ENCODE data around the gene POLR2L.

Gene POLR2L

GRCh38 chr11:832529-833113 lies 9.7 kb downstream of the POLR2L start, which contains the start of gene CD151:
TSS of gene CD151 (plus strand) at chr11:832952. CDS start at chr11:836070, 3,118 bp downstream.
- H2AFZ ChIP-seq (ENCODE audit: low read depth, low read length, severe bottlenecking) = no peak within 1 kb of the TSS
- H3K4me3 ChIP-seq (ENCODE audit: insufficient read depth, low read length, poor library complexity, severe bottlenecking) = no peak within 1 kb of the TSS
- TF ChIP-seq CTCF (IDR thresholded peaks at IDR 0.05; ENCODE audit: insufficient read depth, low read length, poor library complexity, severe bottlenecking) (no peak), EZH2phosphoT487 (conservative IDR thresholded peaks at IDR 0.05; ENCODE audit: low read length) (no peak)
- H3K27ac ChIP-seq (ENCODE audit: low read depth, low read length) = no peak within 1 kb of the TSS
- no peaks in the 10 kb centered on the region for H3K79me2 ChIP-seq (ENCODE audit: insufficient read depth, low read length)
- H3K27me3 ChIP-seq (ENCODE audit: low read length) = no peaks in the 10 kb centered on the region
- no peaks in the 10 kb centered on the region for H3K36me3 ChIP-seq (ENCODE audit: low read length)
- H3K4me2 ChIP-seq (ENCODE audit: low read depth, low read length, poor library complexity, severe bottlenecking) = peak within 1 kb of the TSS; percentile 35
- H3K9ac ChIP-seq (ENCODE audit: low read length) = no peak within 1 kb of the TSS
- H4K20me1 ChIP-seq (ENCODE audit: low read depth, low read length) = no peaks in the 10 kb centered on the region
- H3K9me3 ChIP-seq (ENCODE audit: insufficient read depth, low read length) = no peaks in the 10 kb centered on the region
- no peaks in the 10 kb centered on the region for H3K9me2 ChIP-seq (replicated peaks; ENCODE audit: insufficient read depth, low read length)
- H3F3A ChIP-seq (ENCODE audit: insufficient read depth) = no peaks in the 10 kb centered on the region

- no peaks in the 10 kb centered on the region for H3K79me2 ChIP-seq (ENCODE audit: insufficient read depth, low read length)
- no peak overlapping the region for H3K27ac ChIP-seq (ENCODE audit: low read depth, low read length)
- no peak overlapping the region for H3K4me3 ChIP-seq (ENCODE audit: insufficient read depth, low read length, poor library complexity, severe bottlenecking)
- no peaks in the 10 kb centered on the region for H4K20me1 ChIP-seq (ENCODE audit: low read depth, low read length)
- no peak overlapping the region for H2AFZ ChIP-seq (ENCODE audit: low read depth, low read length, severe bottlenecking)
- no peak overlapping the region for H3K4me2 ChIP-seq (ENCODE audit: low read depth, low read length, poor library complexity, severe bottlenecking)
- H3K9me3 ChIP-seq (ENCODE audit: insufficient read depth, low read length) = no peaks in the 10 kb centered on the region
- H3K27me3 ChIP-seq (ENCODE audit: low read length) = no peaks in the 10 kb centered on the region
- H3K36me3 ChIP-seq (ENCODE audit: low read length) = no peaks in the 10 kb centered on the region
- no peaks in the 10 kb centered on the region for H3F3A ChIP-seq (ENCODE audit: insufficient read depth)
- H3K9ac ChIP-seq (ENCODE audit: low read length) = no peak overlapping the region
- H3K9me2 ChIP-seq (replicated peaks; ENCODE audit: insufficient read depth, low read length) = no peaks in the 10 kb centered on the region
- TF ChIP-seq CTCF (IDR thresholded peaks at IDR 0.05; ENCODE audit: insufficient read depth, low read length, poor library complexity, severe bottlenecking) = no peak
- no peak for TF ChIP-seq EZH2phosphoT487 (conservative IDR thresholded peaks at IDR 0.05; ENCODE audit: low read length)
Observed at GRCh38 chr11:831961-832528, 10.3 kb downstream of the POLR2L start.

- Histone ChIP-seq H3F3A (ENCODE audit: insufficient read depth) (no peaks in the 10 kb centered on the region), H3K36me3 (ENCODE audit: low read length) (no peaks in the 10 kb centered on the region), H3K4me3 (ENCODE audit: insufficient read depth, low read length, poor library complexity, severe bottlenecking) (no peak overlapping the region), H3K27me3 (ENCODE audit: low read length) (no peaks in the 10 kb centered on the region), H3K4me2 (ENCODE audit: low read depth, low read length, poor library complexity, severe bottlenecking) (no peak overlapping the region), H3K9me2 (replicated peaks; ENCODE audit: insufficient read depth, low read length) (no peaks in the 10 kb centered on the region), H4K20me1 (ENCODE audit: low read depth, low read length) (no peaks in the 10 kb centered on the region), H3K79me2 (ENCODE audit: insufficient read depth, low read length) (no peaks in the 10 kb centered on the region), H3K9me3 (ENCODE audit: insufficient read depth, low read length) (no peaks in the 10 kb centered on the region), H3K27ac (ENCODE audit: low read depth, low read length) (no peak overlapping the region), H2AFZ (ENCODE audit: low read depth, low read length, severe bottlenecking) (no peak overlapping the region), H3K9ac (ENCODE audit: low read length) (no peak overlapping the region)
- TF ChIP-seq CTCF (IDR thresholded peaks at IDR 0.05; ENCODE audit: insufficient read depth, low read length, poor library complexity, severe bottlenecking) = no peak
- TF ChIP-seq EZH2phosphoT487 (conservative IDR thresholded peaks at IDR 0.05; ENCODE audit: low read length) = no peak
Observed at GRCh38 chr11:831118-831864, 11.0 kb downstream of the POLR2L start.
